Heart left ventricle (tissue), 16 donors: ENCODE measurements around the gene C1orf159. TPM values are rescaled to one million over a fixed set of nuclear protein-coding genes. Genes with fewer than 3 reads are reported as not detected.
A peak's percentile ranks its signal among the peaks of the same experiment; 100 is the strongest.

Source experiments
- ATAC-seq, 4 donors: fragments of 200-7000 bp; cut with Tn5 transposase; one replicate each; pipeline ENCODE4 v1.9.1; 2020 to 2022; ENCODE audit warnings: moderate library complexity in 4 of 4, mild to moderate bottlenecking in 3 of 4, moderate number of reproducible peaks in 1 of 4
- DNase-seq, 5 donors: peaks; one replicate each; pipeline ENCODE4 v3.0.0-alpha.2; 2020
- H3K27ac ChIP-seq, 12 donors: fragments of 200-600 bp; sonication (generic) in 4 of 12; one replicate each; pipeline versions ENCODE4 v1.5.0 to v1.8.0; 2016 to 2022; ENCODE audit warnings: mild to moderate bottlenecking in 2 of 12
- H3K27me3 ChIP-seq, 9 donors: fragments of 200-600 bp; sonication (generic) in 2 of 9; one replicate each; pipeline versions ENCODE4 v1.5.1 to v1.8.0; 2016 to 2022; ENCODE audit warnings: mild to moderate bottlenecking in 3 of 9
- H3K36me3 ChIP-seq, 9 donors: fragments of 200-600 bp; sonication (generic) in 2 of 9; one replicate each; pipeline versions ENCODE4 v1.5.0 to v1.8.0; 2018 to 2022; ENCODE audit warnings: mild to moderate bottlenecking in 2 of 9
- H3K4me1 ChIP-seq, 12 donors: fragments of 200-600 bp; sonication (generic) in 4 of 12; one replicate each; pipeline versions ENCODE4 v1.5.0 to v1.8.0; 2016 to 2022; ENCODE audit warnings: mild to moderate bottlenecking in 3 of 12
- H3K4me3 ChIP-seq, 12 donors: fragments of 200-600 bp; sonication (generic) in 4 of 12; one replicate each; pipeline versions ENCODE4 v1.5.0 to v1.8.0; 2017 to 2022; ENCODE audit warnings: mild to moderate bottlenecking in 9 of 12, moderate library complexity in 4 of 12
- H3K9me3 ChIP-seq, 12 donors: fragments of 200-600 bp; sonication (generic) in 4 of 12; one replicate each; pipeline versions ENCODE4 v1.5.0 to v1.8.0; 2016 to 2022; ENCODE audit warnings: mild to moderate bottlenecking in 1 of 12
- CTCF ChIP-seq, 12 donors: fragments of 200-600 bp; sonication (generic) in 4 of 12; IDR thresholded peaks; one replicate each; pipeline versions ENCODE4 v1.5.0 to v1.8.0; 2018 to 2022; ENCODE audit warnings: antibody characterized with exemption in 12 of 12, mild to moderate bottlenecking in 5 of 12
- POLR2A ChIP-seq, 2 donors: fragments of 450-650 bp; IDR thresholded peaks; one replicate each; pipeline ENCODE4 v1.6.1; 2017; ENCODE audit warnings: antibody characterized with exemption in 2 of 2, mild to moderate bottlenecking in 2 of 2, moderate library complexity in 2 of 2
- WGBS, 4 donors: extraction: QIAGEN DNeasy Blood & Tissue Kit in 2 of 4; methylation state at CpG; one replicate each; pipeline versions ENCODE4 v1.1.5 to v1.1.7; 2013 to 2018; 5-methylcytosine and 5-hydroxymethylcytosine counted together
- intact Hi-C, 10 donors: fragments of 100-400 bp; cut with DNase I; formaldehyde crosslinking; loops; one replicate each; pipeline versions ENCODE4 v1.11.1 to v1.14.2; 2022
- polyA plus RNA-seq, 2 donors: library from polyadenylated mRNA; stranded (reverse); fragments of 200-250 nt; gene quantifications; one replicate each; pipeline ENCODE4 v1.2.3, GENCODE V29; 2013
- total RNA-seq, 9 donors: library from RNA; depleted of rRNA in 2 of 9; stranded (reverse); fragments of >200 nt in 2 of 9; fragmentation: NEBNext Ultra II Directional in 3 of 9; extraction: Animal tissue kit (Norgen Biotek cat#: 25700) in 3 of 9; gene quantifications; one replicate each; pipeline versions ENCODE4 v1.1.0 to v1.2.4, GENCODE V29; 2016 to 2023
- donor health status: ischemic (EF 13 %, LVEDD 7.1; RV severe dilation, severe dysfunction).
- donor health status: healthy with polysubstance abuse.
- donor health status: DM: no; HTN: yes; CAD: no.
- donor health status: DM: no; HTN: no; CAD: no.
- donor health status: ischemic (EF 25% LVEDD 6.9; RV normal size, moderate dysfunction).
- donor health status: ischemic (EF 25% LVEDD 5.7; RV mildly dilated, moderate dysfunction).
- donor health status: healthy.
- donor health status: DM: yes; HTN: yes; CAD: no.
- donor health status: ischemic (EF 35%, LVEDD 5.7; RV mildly dilated, moderate dysfunction).
- donor health status: nonischemic (EF 11% LVEDD 7.7; RV severe dilation, severe dysfunction).
- donor health status: DM: yes; HTN: yes; CAD: no.
- donor health status: PGD.
- donor health status: ischemic (EF 29% LVEDD 5.4; RV normal size, mild dysfunction).
- donor health status: nonischemic (EF 23%, LVEDD 6.1; RV moderate dilation, normal function).

Gene C1orf159
- total and polyA plus RNA-seq, 11 donors, result 3.7 to 7.2 (median 4.4) TPM

GRCh38 chr1:1122078-1122811 is 6.4 kb upstream of the C1orf159 start:
- H3K27me3 ChIP-seq, result peaks cover 0 to 22% (median 0%) of the 10 kb centered on the region in 9 donors
- H3K27ac ChIP-seq, result no peak overlapping the region
- TF ChIP-seq POLR2A (IDR thresholded peaks at IDR 0.05) (no peak), CTCF (IDR thresholded peaks at IDR 0.05) (peak; percentile 84 to 95 (median 89))
- H3K9me3 ChIP-seq, result no peaks in the 10 kb centered on the region
- peak overlapping the region in 10 of 12 donors; percentile 13 to 46 (median 32) for H3K4me3 ChIP-seq
- intact Hi-C loops, result loop anchor here (1.0 to 10.0 kb wide), 12 partner anchors 103 to 171 kb away; partner anchors contain the start of genes B3GALT6 (in 2 of the 10), SDF4 (in 2 of the 10) and C1QTNF12 (in 1 of the 10)
- peaks cover 0 to 11% (median 5%) of the 10 kb centered on the region in 12 donors for H3K4me1 ChIP-seq
- 8 to 25% (median 19%) methylated on average over 22 to 39 of the region's 39 CpGs for whole genome bisulfite sequencing, 4 donors
- DNase-seq (peak; percentile 78 to 92 (median 87)), ATAC-seq (peak in 3 of 4 donors; percentile 88 to 94 (median 94))
- no peaks in the 10 kb centered on the region for H3K36me3 ChIP-seq

- Histone ChIP-seq H3K27me3 (peaks cover 0 to 22% (median 0%) of the 10 kb centered on the region in 9 donors), H3K27ac (no peak overlapping the region), H3K4me3 (peak overlapping the region in 2 of 12 donors; percentile 27 to 37), H3K4me1 (peaks cover 0 to 13% (median 6%) of the 10 kb centered on the region in 12 donors), H3K9me3 (no peaks in the 10 kb centered on the region), H3K36me3 (no peaks in the 10 kb centered on the region)
- ATAC-seq, result peak in 2 of 4 donors; percentile 31 to 39
- WGBS, 4 donors, result 22 to 61% (median 48%) methylated on average over 4 to 15 of the region's 15 CpGs
- peak in 1 of 5 donors; percentile 55 for DNase-seq
- intact Hi-C loops, result loop anchor here (1.0 to 10.0 kb wide), 12 partner anchors 103 to 171 kb away; partner anchors contain the start of genes B3GALT6 (in 2 of the 10), SDF4 (in 2 of the 10) and C1QTNF12 (in 1 of the 10)
- TF ChIP-seq POLR2A (IDR thresholded peaks at IDR 0.05) (no peak), CTCF (IDR thresholded peaks at IDR 0.05) (no peak)
These were observed 5.8 kb upstream of the C1orf159 start for GRCh38 chr1:1121611-1122077.

GRCh38 chr1:1120866-1121591 is 5.1 kb upstream of the C1orf159 start:
- H3K9me3 ChIP-seq, result no peaks in the 10 kb centered on the region
- peaks cover 0 to 22% (median 0%) of the 10 kb centered on the region in 9 donors for H3K27me3 ChIP-seq
- DNase-seq (peak in 3 of 5 donors; percentile 16 to 57 (median 17)), ATAC-seq (no peak)
- H3K4me1 ChIP-seq, result peaks cover 0 to 16% (median 7%) of the 10 kb centered on the region in 12 donors
- 70 to 80% (median 77%) methylated on average over 14 to 25 of the region's 25 CpGs for WGBS, 4 donors
- TF ChIP-seq CTCF (IDR thresholded peaks at IDR 0.05) (no peak), POLR2A (IDR thresholded peaks at IDR 0.05) (no peak)
- H3K4me3 ChIP-seq, result no peak overlapping the region
- no peaks in the 10 kb centered on the region for H3K36me3 ChIP-seq
- no peak overlapping the region for H3K27ac ChIP-seq
- intact Hi-C loops, result loop anchor here in 7 of 10 donors (2.0 to 10.0 kb wide), 8 partner anchors 104 to 171 kb away; partner anchors contain the start of genes B3GALT6 (in 2 of the 7), SDF4 (in 2 of the 7) and C1QTNF12 (in 1 of the 7)
